ENCODE data around the gene NBAS. TPM values are rescaled to one million over a fixed set of nuclear protein-coding genes. Genes with fewer than 3 reads are reported as not detected.

Gene NBAS
- total and polyA plus RNA-seq, 10 of the 15 experiments (the other 5 are each of a cell fraction or from before 2014, with no cell fraction given), result 4.3 to 32.7 (median 20.8) TPM

DNA sequence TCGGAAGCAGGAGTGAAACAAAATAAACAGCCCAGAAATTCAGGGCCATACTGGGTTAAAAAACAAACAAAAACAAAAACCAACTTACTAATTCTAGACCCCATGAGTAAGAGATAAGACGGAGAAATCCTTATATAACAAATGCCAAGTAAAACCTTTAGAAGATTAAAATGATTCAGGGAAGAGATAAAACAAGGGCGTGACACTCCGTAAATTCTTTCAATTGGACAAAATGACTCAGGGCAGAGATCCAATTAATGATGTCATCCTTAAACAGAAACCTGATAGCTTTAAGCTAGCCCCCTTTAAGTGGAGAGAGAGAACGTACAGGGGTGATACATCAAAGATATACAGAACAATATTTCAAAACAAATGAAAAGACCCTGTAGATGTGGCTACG is 317.4 kb downstream of the NBAS start (continued):
- TF ChIP-seq, protein P1, sequence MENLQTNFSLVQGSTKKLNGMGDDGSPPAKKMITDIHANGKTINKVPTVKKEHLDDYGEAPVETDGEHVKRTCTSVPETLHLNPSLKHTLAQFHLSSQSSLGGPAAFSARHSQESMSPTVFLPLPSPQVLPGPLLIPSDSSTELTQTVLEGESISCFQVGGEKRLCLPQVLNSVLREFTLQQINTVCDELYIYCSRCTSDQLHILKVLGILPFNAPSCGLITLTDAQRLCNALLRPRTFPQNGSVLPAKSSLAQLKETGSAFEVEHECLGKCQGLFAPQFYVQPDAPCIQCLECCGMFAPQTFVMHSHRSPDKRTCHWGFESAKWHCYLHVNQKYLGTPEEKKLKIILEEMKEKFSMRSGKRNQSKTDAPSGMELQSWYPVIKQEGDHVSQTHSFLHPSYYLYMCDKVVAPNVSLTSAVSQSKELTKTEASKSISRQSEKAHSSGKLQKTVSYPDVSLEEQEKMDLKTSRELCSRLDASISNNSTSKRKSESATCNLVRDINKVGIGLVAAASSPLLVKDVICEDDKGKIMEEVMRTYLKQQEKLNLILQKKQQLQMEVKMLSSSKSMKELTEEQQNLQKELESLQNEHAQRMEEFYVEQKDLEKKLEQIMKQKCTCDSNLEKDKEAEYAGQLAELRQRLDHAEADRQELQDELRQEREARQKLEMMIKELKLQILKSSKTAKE (IDR thresholded peaks at IDR 0.05; ENCODE audit: low read depth, poor library complexity, severe bottlenecking), result no peak
- TF ChIP-seq SIX5 (IDR thresholded peaks at IDR 0.05; ENCODE audit: low read depth, low read length, severe bottlenecking) (no peak), ZNF207 (IDR thresholded peaks at IDR 0.05; ENCODE audit: borderline replicate concordance) (no peak), SMAD1 (IDR thresholded peaks at IDR 0.05; ENCODE audit: low read depth, partially characterized antibody) (no peak)

DNA sequence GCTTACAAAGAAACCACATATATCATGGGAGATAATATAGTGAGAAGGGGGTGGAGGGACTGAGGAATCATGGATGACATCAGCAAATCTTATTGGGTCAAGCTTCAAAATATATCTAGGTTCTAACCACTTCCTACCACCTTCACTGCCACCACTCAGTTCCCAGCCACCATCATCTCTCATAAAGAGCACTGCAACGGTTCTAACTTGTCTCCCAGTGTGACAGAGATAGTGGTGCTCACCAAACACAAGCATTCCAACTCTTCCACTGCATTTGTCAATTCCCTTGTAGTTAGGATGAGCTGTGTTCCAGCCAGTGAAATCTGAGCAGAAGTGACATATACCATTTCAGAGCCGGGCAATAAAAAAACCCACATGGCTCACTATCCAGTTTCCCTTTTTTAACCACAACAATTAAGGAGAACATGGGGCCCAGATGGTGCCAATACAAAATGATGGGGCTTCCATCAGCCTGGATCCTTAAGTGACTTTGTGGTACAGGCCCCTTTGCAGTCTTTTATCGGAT is 318.1 kb downstream of the NBAS start:
- ATAC-seq, result no peak
- CTCF ChIA-PET, result no interaction called here
- WGBS (ENCODE audit: insufficient coverage, insufficient replicate concordance, low lambda C conversion rate, missing lambda C conversion rate), result 81% methylated on average over 3 of the region's 3 CpGs
- no peaks in the 10 kb centered on the region for H3K9me3 ChIP-seq (replicated peaks; ENCODE audit: control insufficient read depth, insufficient read depth, low read length)
- intact Hi-C loops (cut with micrococcal nuclease; ENCODE audit: unreplicated experiment) (no loop called here), in situ Hi-C loops (cut with MboI) (no loop called here)
- H3K79me2 ChIP-seq (ENCODE audit: control insufficient read depth, insufficient read depth, low read length), result no peaks in the 10 kb centered on the region
- DNase-seq (ENCODE audit: low read depth, low spot score), result no peak
- H3K4me3 ChIP-seq, result no peak overlapping the region
- H3K9ac ChIP-seq (ENCODE audit: control insufficient read depth, insufficient read depth, low read length), result no peak overlapping the region
- H2AFZ ChIP-seq (ENCODE audit: control insufficient read depth, low read depth, low read length), result no peak overlapping the region
- no TSS peak for BruUV-seq (replicated peaks)
- no peak for TF ChIP-seq MTA2 (IDR thresholded peaks at IDR 0.05; ENCODE audit: low read depth)
- TF ChIP-seq ZNF217 (IDR thresholded peaks at IDR 0.05), result no peak
- TF ChIP-seq WRNIP1 (IDR thresholded peaks at IDR 0.05; ENCODE audit: borderline replicate concordance, low read depth, low read length), result no peak
- TF ChIP-seq SMAD1 (IDR thresholded peaks at IDR 0.05; ENCODE audit: low read depth, partially characterized antibody), result no peak
- no peak for TF ChIP-seq BMI1 (IDR thresholded peaks at IDR 0.05; ENCODE audit: borderline replicate concordance)
- TF ChIP-seq DPF2 (IDR thresholded peaks at IDR 0.05), result no peak
- no peak for TF ChIP-seq POLR2AphosphoS5 (IDR thresholded peaks at IDR 0.05; ENCODE audit: low read length)
- no peak for TF ChIP-seq MEF2A (IDR thresholded peaks at IDR 0.05; ENCODE audit: insufficient read depth, low read depth, low read length)
- TF ChIP-seq PML (IDR thresholded peaks at IDR 0.05; ENCODE audit: low read length), result no peak
- no peak for TF ChIP-seq RFX5 (IDR thresholded peaks at IDR 0.05; ENCODE audit: low read depth, low read length)
- TF ChIP-seq BRCA1 (IDR thresholded peaks at IDR 0.05; ENCODE audit: low read depth, low read length), result no peak
- no peak for TF ChIP-seq SUZ12 (IDR thresholded peaks at IDR 0.05; ENCODE audit: unreplicated experiment)
- no peak for TF ChIP-seq ZSCAN29 (IDR thresholded peaks at IDR 0.05)
- TF ChIP-seq TCF7 (IDR thresholded peaks at IDR 0.05; ENCODE audit: borderline replicate concordance), result no peak
- TF ChIP-seq, protein P2, sequence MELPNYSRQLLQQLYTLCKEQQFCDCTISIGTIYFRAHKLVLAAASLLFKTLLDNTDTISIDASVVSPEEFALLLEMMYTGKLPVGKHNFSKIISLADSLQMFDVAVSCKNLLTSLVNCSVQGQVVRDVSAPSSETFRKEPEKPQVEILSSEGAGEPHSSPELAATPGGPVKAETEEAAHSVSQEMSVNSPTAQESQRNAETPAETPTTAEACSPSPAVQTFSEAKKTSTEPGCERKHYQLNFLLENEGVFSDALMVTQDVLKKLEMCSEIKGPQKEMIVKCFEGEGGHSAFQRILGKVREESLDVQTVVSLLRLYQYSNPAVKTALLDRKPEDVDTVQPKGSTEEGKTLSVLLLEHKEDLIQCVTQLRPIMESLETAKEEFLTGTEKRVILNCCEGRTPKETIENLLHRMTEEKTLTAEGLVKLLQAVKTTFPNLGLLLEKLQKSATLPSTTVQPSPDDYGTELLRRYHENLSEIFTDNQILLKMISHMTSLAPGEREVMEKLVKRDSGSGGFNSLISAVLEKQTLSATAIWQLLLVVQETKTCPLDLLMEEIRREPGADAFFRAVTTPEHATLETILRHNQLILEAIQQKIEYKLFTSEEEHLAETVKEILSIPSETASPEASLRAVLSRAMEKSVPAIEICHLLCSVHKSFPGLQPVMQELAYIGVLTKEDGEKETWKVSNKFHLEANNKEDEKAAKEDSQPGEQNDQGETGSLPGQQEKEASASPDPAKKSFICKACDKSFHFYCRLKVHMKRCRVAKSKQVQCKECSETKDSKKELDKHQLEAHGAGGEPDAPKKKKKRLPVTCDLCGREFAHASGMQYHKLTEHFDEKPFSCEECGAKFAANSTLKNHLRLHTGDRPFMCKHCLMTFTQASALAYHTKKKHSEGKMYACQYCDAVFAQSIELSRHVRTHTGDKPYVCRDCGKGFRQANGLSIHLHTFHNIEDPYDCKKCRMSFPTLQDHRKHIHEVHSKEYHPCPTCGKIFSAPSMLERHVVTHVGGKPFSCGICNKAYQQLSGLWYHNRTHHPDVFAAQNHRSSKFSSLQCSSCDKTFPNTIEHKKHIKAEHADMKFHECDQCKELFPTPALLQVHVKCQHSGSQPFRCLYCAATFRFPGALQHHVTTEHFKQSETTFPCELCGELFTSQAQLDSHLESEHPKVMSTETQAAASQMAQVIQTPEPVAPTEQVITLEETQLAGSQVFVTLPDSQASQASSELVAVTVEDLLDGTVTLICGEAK (IDR thresholded peaks at IDR 0.05; ENCODE audit: borderline replicate concordance), result no peak
- no peak overlapping the region for H3K4me2 ChIP-seq (ENCODE audit: control insufficient read depth, insufficient read depth)
- no peak for FAIRE-seq
- H3K27me3 ChIP-seq (replicated peaks in 1 of 2; ENCODE audit: control insufficient read depth in 2 of 2, insufficient read depth in 2 of 2, low read length in 1 of 2), result no peaks in the 10 kb centered on the region
- H4K20me1 ChIP-seq (ENCODE audit: control insufficient read depth, insufficient read depth), result no peaks in the 10 kb centered on the region
- no peaks in the 10 kb centered on the region for H3K36me3 ChIP-seq (ENCODE audit: control insufficient read depth in 2 of 2, insufficient read depth in 2 of 2, low read length in 1 of 2)
- POLR2A ChIA-PET, result no interaction called here
- H3K4me1 ChIP-seq (ENCODE audit: control insufficient read depth, insufficient read depth, low read length), result no peaks in the 10 kb centered on the region
- RAD21 ChIA-PET (ENCODE audit: unreplicated experiment), result no interaction called here
- SMC1A ChIA-PET (ENCODE audit: uncharacterized antibody, unreplicated experiment), result no interaction called here
- no peak overlapping the region for H3K27ac ChIP-seq (ENCODE audit: control insufficient read depth, insufficient read depth)

All from GM12878 (cell line).